Chondrocyte (in vitro differentiated cells): ENCODE measurements around the gene TCF19. TPM values are rescaled to one million over a fixed set of nuclear protein-coding genes. Genes with fewer than 3 reads are reported as not detected.
"Not testable (repeated sequence)": the region's sequence is repeated elsewhere in the genome, so short reads cannot be mapped to it uniquely, and the experiment has no call there.

Experiments
- DNase-seq: peaks from one replicate; pipeline ENCODE4 v3.0.0; 2021; ENCODE audit warnings: mixed read lengths, low spot score
- H3K27ac Mint-ChIP-seq: one replicate; pipeline ENCODE4 v1.8.0; 2021; ENCODE audit warnings: mild to moderate bottlenecking, moderate library complexity, mixed read lengths; ENCODE audit not compliant: unreplicated experiment
- H3K27me3 Mint-ChIP-seq: 2 replicates; pipeline ENCODE4 v1.8.0; 2021; ENCODE audit warnings: low read depth, mixed read lengths
- H3K36me3 Mint-ChIP-seq: 2 replicates; pipeline ENCODE4 v1.8.0; 2021; ENCODE audit warnings: low read depth, mixed read lengths
- H3K4me1 Mint-ChIP-seq: 2 replicates; pipeline ENCODE4 v1.8.0; 2021; ENCODE audit warnings: low read depth, mild to moderate bottlenecking, mixed read lengths
- H3K4me3 Mint-ChIP-seq: one replicate; pipeline ENCODE4 v1.8.0; 2021; ENCODE audit warnings: mild to moderate bottlenecking, moderate library complexity, mixed read lengths; ENCODE audit not compliant: unreplicated experiment
- H3K9me3 Mint-ChIP-seq: 2 replicates; pipeline ENCODE4 v1.8.0; 2021; ENCODE audit warnings: low read depth, mixed read lengths
- total RNA-seq: library from RNA; stranded (reverse); gene quantifications from 3 replicates; pipeline ENCODE4 v1.2.1, GENCODE V29; 2021
- TF ChIP-seq, protein P1 (sequence below): fragments of 200-600 bp; sonication (generic); IDR thresholded peaks from 2 replicates; pipeline ENCODE4 v1.5.0; 2021; ENCODE audit warnings: antibody characterized with exemption, mild to moderate bottlenecking, moderate library complexity

Gene TCF19
- total RNA-seq, 1 donor from 2014 or later = 7.4 TPM

DNA sequence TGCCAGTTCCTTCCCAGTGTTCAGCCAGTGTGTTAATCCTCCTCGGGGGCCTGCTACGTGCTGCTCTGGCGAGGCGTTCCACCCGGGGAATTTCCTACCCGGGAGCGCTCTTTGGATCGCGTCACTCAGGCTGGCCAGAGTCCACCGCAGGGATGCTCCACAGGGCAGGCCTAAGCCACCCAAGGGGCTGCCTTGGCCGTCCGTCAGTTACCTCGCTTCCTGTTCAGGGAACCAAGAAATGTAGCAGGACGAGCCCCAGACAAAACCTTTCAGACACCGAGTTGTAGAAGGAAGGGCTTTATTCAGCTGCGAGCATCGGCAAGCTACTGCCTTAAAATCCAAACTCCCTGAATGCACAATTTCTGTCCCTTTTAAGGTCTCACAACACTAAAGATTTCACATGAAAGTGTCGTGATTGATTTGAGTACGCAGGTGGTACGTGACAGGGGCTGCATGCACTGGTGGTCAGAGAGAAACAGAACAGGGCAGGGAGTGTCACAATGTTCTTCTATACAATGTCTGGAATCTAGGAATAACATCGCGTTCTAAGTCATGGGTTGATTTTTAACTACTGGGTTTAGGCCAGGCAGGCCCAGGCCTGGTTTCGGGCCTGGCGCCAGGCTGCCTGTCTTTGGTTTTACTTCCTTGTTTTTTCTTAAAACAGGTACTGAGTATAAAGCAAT is 27.8 kb downstream of the TCF19 start:
- DNase-seq = no peak
- Mint-ChIP-seq H3K4me1 (no peaks in the 10 kb centered on the region), H3K4me3 (peak overlapping the region; percentile 68), H3K36me3 (no peaks in the 10 kb centered on the region), H3K27me3 (no peaks in the 10 kb centered on the region), H3K9me3 (no peaks in the 10 kb centered on the region), H3K27ac (peak overlapping the region; percentile 93)
- TF ChIP-seq, protein P1, sequence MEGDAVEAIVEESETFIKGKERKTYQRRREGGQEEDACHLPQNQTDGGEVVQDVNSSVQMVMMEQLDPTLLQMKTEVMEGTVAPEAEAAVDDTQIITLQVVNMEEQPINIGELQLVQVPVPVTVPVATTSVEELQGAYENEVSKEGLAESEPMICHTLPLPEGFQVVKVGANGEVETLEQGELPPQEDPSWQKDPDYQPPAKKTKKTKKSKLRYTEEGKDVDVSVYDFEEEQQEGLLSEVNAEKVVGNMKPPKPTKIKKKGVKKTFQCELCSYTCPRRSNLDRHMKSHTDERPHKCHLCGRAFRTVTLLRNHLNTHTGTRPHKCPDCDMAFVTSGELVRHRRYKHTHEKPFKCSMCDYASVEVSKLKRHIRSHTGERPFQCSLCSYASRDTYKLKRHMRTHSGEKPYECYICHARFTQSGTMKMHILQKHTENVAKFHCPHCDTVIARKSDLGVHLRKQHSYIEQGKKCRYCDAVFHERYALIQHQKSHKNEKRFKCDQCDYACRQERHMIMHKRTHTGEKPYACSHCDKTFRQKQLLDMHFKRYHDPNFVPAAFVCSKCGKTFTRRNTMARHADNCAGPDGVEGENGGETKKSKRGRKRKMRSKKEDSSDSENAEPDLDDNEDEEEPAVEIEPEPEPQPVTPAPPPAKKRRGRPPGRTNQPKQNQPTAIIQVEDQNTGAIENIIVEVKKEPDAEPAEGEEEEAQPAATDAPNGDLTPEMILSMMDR = no peak

DNA sequence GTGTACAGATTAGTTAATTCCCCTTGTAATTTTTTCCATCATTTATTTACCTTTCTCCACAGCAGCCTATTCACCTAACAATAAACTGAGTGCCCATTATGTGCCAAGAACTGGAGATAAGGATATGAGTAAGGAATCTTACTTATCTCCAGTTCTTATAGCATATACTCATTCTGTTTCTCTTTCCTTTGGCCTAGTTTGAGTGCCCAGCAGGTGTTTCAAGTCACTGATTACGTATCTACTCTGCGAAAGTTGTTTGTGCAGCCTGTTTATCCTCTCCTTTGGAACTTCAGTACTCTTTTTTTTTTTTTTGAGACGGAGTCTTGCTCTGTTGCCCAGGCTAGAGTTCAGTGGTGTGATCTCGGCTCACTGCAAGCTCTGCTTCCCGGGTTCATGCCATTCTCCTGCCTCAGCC is 29.4 kb downstream of the TCF19 start:
- TF ChIP-seq, protein P1 = no peak
- no peaks in the 10 kb centered on the region for H3K27me3 Mint-ChIP-seq

DNA sequence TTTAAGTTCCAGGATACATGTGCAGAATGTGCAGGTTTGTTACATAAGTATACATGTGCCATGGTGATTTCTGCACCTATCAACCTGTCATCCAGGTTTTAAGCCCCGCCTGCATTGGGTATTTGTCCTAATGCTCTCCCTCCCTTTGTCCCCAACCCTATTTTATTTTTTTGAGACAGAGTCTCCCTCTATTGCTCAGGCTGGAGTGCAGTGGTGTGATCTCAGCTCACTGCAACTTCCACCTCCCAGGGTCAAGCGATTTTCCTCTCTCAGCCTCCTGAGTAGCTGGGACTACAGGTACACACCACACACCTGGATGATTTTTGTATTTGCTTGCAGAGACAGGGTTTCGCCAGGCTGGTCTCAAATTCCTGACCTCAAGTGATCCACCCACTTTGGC is 30.8 kb downstream of the TCF19 start:
- H3K9me3 Mint-ChIP-seq, H3K27me3 Mint-ChIP-seq, H3K27ac Mint-ChIP-seq, H3K4me3 Mint-ChIP-seq, H3K4me1 Mint-ChIP-seq, H3K36me3 Mint-ChIP-seq, DNase-seq: not testable (repeated sequence)

More for the DNA sequence above, 29.4 kb downstream of the TCF19 start:
- Mint-ChIP-seq H3K27ac (no peak overlapping the region), H3K4me1 (no peaks in the 10 kb centered on the region), H3K9me3 (no peaks in the 10 kb centered on the region), H3K36me3 (no peaks in the 10 kb centered on the region), H3K4me3 (no peak overlapping the region)
- DNase-seq = no peak

DNA sequence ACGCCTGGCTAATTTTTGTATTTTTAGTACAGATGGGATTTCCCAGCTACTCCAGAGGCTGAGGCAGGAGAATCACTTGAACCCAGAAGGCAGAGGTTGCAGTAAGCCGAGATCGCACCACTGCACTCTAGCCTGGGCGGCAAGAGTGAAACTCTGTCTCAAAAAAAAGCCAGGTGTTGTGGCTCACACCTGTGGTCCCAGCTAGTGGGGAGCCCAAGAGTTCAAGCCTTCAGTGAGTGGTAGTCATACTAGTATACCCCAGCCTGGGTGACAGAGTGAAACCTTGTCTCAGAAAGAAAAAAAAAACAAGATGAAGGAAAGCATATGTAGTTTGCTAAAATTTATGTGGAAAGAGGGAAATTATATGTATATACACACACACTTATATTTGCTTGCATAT is 32.1 kb downstream of the TCF19 start:
- Mint-ChIP-seq H3K4me1 (no peaks in the 10 kb centered on the region), H3K9me3 (no peaks in the 10 kb centered on the region), H3K27me3 (no peaks in the 10 kb centered on the region), H3K36me3 (no peaks in the 10 kb centered on the region), H3K4me3 (no peak overlapping the region), H3K27ac (no peak overlapping the region)
- DNase-seq = no peak
- TF ChIP-seq, protein P1 = no peak

DNA sequence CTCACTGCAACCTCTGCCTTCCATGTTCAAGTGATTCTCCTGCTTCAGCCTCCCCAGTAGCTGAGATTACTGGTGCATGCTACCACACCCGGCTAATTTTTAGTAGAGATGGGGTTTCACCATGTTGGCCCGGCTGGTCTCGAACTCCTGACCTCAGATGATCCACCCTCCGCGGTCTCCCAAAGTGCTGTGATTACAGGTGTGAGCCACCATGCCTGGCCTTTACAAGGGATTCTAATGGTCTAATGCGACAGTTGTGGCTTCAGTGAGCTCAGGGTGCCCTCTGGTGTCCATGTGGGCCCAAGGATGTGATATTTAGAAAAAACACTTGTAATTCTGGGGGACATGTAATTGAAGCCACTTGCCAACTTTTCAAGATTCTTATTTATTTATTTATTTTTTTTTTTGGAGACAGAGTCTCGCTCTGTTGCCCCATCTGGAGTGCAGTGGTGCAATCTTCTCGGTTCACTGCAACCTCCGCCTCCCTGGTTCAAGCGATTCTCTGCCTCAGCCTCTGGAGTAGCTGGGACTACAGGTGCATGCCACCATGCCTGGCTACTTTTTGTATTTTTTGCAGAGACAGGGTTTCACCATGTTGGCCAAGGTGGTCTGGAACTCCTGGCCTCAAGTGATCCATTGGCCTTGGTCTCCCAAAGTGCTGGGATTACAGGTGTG is 34.2 kb downstream of the TCF19 start:
- H3K4me1 Mint-ChIP-seq, DNase-seq, H3K9me3 Mint-ChIP-seq, H3K4me3 Mint-ChIP-seq, H3K36me3 Mint-ChIP-seq, H3K27me3 Mint-ChIP-seq, H3K27ac Mint-ChIP-seq: not testable (repeated sequence)
- TF ChIP-seq, protein P1 = peak; percentile 84
